Uterus (tissue), 4 donors: ENCODE results near the gene PPP2R2C. TPM values are rescaled to one million over a fixed set of nuclear protein-coding genes. Genes with fewer than 3 reads are reported as not detected.

Experiments
- DNase-seq, 2 donors: peaks; one replicate each; pipeline ENCODE4 v3.0.0-alpha.2; 2019 to 2020
- H3K27ac ChIP-seq, 2 donors: fragments of 200-600 bp; sonication (generic); 1 replicate in 1 of 2; 2 replicates in 1 of 2; pipeline ENCODE4 v1.5.1; 2016 to 2018
- H3K27me3 ChIP-seq, 2 donors: fragments of 200-600 bp; sonication (generic); one replicate each; pipeline ENCODE4 v1.5.1; 2018 to 2019; ENCODE audit warnings: control low read depth in 1 of 2
- H3K36me3 ChIP-seq, 2 donors: fragments of 200-600 bp; sonication (generic); one replicate each; pipeline ENCODE4 v1.5.1; 2019; ENCODE audit warnings: control low read depth in 1 of 2
- H3K4me1 ChIP-seq, 2 donors: fragments of 200-600 bp; sonication (generic); one replicate each; pipeline ENCODE4 v1.5.1; 2018 to 2019; ENCODE audit warnings: control low read depth in 1 of 2
- H3K4me3 ChIP-seq, 2 donors: fragments of 200-600 bp; sonication (generic); 1 replicate in 1 of 2; 2 replicates in 1 of 2; pipeline ENCODE4 v1.5.1; 2018 to 2019; ENCODE audit warnings: mild to moderate bottlenecking in 1 of 2
- H3K9me3 ChIP-seq, 2 donors: fragments of 200-600 bp; sonication (generic); one replicate each; pipeline ENCODE4 v1.5.1; 2019; ENCODE audit warnings: control low read depth in 1 of 2
- CTCF ChIP-seq, 4 experiments: fragments of 200-600 bp in 2 of 4; fragments of 450-650 bp in 2 of 4; sonication (generic) in 2 of 4; IDR thresholded peaks; one replicate each; pipeline ENCODE4 v1.5.1; 2016 to 2019; ENCODE audit warnings: antibody characterized with exemption in 4 of 4, mild to moderate bottlenecking in 2 of 4, moderate library complexity in 1 of 4
- POLR2A ChIP-seq, 2 donors: fragments of 450-650 bp; IDR thresholded peaks; one replicate each; pipeline ENCODE4 v1.6.1; 2016; ENCODE audit warnings: antibody characterized with exemption in 2 of 2, mild to moderate bottlenecking in 1 of 2, moderate library complexity in 1 of 2
- intact Hi-C: fragments of 100-400 bp; cut with DNase I; formaldehyde crosslinking; loops from one replicate; pipeline ENCODE4 v1.15.1; 2023; ENCODE audit warnings: low total_unique reads
- total RNA-seq, 4 donors: library from RNA; depleted of rRNA in 3 of 4; stranded (reverse); fragments of >200 nt in 3 of 4; gene quantifications; one replicate each; pipeline versions ENCODE4 v1.1.0 to v1.2.4, GENCODE V29; 2014 to 2023
- donor health status: DM: yes; HTN: yes; CAD: no.

Gene PPP2R2C
- total RNA-seq, 4 donors from 2014 or later, result 2.9 to 49.1 (median 27.3) TPM

GRCh38 chr4:6375620-6376295 is 96.7 kb downstream of the PPP2R2C start:
- no peak overlapping the region for H3K27ac ChIP-seq
- no peaks in the 10 kb centered on the region for H3K27me3 ChIP-seq
- no peaks in the 10 kb centered on the region for H3K4me1 ChIP-seq
- DNase-seq, result no peak
- no peaks in the 10 kb centered on the region for H3K36me3 ChIP-seq
- no peak for TF ChIP-seq POLR2A (IDR thresholded peaks at IDR 0.05)
- no peak for TF ChIP-seq CTCF (IDR thresholded peaks at IDR 0.05)
- H3K4me3 ChIP-seq, result no peak overlapping the region
- no peaks in the 10 kb centered on the region for H3K9me3 ChIP-seq
- intact Hi-C loops, result no loop called here

- Histone ChIP-seq H3K9me3 (no peaks in the 10 kb centered on the region), H3K4me1 (no peaks in the 10 kb centered on the region), H3K27ac (no peak overlapping the region), H3K4me3 (no peak overlapping the region), H3K27me3 (no peaks in the 10 kb centered on the region), H3K36me3 (no peaks in the 10 kb centered on the region)
- no peak for DNase-seq
- TF ChIP-seq CTCF (IDR thresholded peaks at IDR 0.05), result no peak
- TF ChIP-seq POLR2A (IDR thresholded peaks at IDR 0.05), result no peak
- intact Hi-C loops, result no loop called here
Observed at GRCh38 chr4:6374575-6374974, 97.8 kb downstream of the PPP2R2C start.

- no peaks in the 10 kb centered on the region for H3K36me3 ChIP-seq
- H3K4me1 ChIP-seq, result no peaks in the 10 kb centered on the region
- H3K27ac ChIP-seq, result no peak overlapping the region
- intact Hi-C loops, result no loop called here
- TF ChIP-seq CTCF (IDR thresholded peaks at IDR 0.05) (no peak), POLR2A (IDR thresholded peaks at IDR 0.05) (no peak)
- H3K27me3 ChIP-seq, result no peaks in the 10 kb centered on the region
- no peak overlapping the region for H3K4me3 ChIP-seq
- no peaks in the 10 kb centered on the region for H3K9me3 ChIP-seq
- no peak for DNase-seq
Observed at GRCh38 chr4:6373541-6374410, 98.6 kb downstream of the PPP2R2C start.

GRCh38 chr4:6372649-6373525 is 99.5 kb downstream of the PPP2R2C start:
- intact Hi-C loops, result no loop called here
- H3K27ac ChIP-seq, result no peak overlapping the region
- DNase-seq, result no peak

More at GRCh38 chr4:6372649-6373525, 99.5 kb downstream of the PPP2R2C start:
- Histone ChIP-seq H3K27me3 (no peaks in the 10 kb centered on the region), H3K4me1 (no peaks in the 10 kb centered on the region), H3K36me3 (no peaks in the 10 kb centered on the region), H3K4me3 (no peak overlapping the region), H3K9me3 (no peaks in the 10 kb centered on the region)
- TF ChIP-seq CTCF (IDR thresholded peaks at IDR 0.05) (no peak), POLR2A (IDR thresholded peaks at IDR 0.05) (no peak)
